ENCODE results near the gene IL18RAP.

IL18RAP gene, protein sequence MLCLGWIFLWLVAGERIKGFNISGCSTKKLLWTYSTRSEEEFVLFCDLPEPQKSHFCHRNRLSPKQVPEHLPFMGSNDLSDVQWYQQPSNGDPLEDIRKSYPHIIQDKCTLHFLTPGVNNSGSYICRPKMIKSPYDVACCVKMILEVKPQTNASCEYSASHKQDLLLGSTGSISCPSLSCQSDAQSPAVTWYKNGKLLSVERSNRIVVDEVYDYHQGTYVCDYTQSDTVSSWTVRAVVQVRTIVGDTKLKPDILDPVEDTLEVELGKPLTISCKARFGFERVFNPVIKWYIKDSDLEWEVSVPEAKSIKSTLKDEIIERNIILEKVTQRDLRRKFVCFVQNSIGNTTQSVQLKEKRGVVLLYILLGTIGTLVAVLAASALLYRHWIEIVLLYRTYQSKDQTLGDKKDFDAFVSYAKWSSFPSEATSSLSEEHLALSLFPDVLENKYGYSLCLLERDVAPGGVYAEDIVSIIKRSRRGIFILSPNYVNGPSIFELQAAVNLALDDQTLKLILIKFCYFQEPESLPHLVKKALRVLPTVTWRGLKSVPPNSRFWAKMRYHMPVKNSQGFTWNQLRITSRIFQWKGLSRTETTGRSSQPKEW

DNA sequence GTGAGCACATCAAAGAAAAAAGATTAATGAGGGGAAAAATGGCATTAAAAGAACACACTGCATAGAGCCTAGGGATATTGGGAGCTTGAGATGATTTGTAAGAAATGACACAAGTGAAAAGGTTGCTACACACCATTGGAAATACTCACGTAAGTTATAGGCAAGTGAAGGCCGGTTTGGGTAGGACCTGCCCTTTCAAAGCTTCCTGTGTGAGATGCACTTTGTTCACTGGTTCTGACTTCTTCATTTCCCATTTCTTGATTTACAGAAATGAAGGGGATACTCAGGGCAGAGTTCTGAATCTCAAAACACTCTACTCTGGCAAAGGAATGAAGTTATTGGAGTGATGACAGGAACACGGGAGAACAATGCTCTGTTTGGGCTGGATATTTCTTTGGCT is at the start of gene IL18RAP:
IL18RAP (plus strand) TSS at position 251 of the 400 bp plus-strand sequence; CDS start at position 369, 118 bp downstream.
- DNase-seq = no peak

DNA sequence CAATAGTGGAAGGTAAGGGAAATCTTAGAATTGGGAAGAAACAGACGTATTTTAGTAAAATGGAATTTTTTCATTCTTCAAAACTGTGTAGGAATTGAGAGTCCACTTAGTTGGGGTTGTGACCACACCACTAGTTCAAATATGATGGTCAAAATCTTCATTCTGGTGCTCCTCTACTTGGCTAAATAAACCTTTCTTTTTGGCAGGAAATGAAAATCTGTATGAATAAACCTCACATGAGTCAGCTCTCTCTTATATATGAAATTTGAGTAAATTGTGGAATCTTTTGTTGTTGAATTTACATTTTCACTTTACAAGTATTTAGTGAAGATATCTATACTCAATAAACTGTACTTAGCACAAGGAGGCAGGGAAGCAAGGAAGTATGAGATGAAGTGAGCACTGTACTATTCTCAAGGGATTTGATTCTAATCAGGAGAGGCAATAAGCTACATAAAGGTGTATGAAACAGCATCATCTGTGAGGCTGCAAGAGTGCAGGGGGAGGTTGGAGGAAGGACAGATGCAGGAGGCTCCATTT is 46.8 kb upstream of the IL18RAP start:
- no peak for DNase-seq

DNA sequence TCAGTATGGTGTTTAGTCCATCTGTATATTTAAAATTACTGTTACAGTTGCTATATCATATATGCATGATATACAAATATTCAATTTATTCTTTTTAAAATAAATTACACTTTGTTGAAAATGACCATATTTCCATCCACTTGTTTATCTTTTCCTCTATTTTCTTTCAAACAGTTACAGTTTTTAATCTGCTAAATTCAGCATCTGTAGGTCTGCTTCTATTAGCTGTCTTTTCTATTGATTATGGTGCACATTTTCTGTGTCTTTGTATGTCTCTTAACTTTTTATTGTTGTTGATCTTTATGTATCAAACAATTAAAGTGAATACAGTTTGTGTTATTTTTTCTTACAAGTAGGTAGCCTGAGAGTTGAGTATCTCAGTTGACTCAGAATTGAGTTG is 39.2 kb upstream of the IL18RAP start:
- DNase-seq = no peak

DNA sequence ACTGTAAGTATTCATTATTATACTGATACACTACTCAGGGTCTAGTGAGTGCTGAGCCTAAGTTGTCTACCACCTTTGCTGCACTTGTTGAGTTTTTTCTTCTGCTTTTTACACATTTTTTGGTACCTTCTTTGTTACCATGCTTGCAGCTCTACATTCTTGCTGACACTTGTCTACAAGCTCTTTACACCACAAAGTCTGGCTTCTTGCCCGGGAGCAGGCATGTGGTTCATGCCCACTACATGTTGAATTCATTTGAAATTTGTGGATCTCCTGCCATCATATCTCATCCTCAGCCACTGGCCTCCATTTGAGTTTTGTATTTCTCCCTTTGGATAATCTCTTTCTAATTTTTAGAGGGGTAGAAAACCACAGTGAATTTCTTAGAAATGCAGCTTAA is 37.4 kb upstream of the IL18RAP start:
- DNase-seq = no peak

DNA sequence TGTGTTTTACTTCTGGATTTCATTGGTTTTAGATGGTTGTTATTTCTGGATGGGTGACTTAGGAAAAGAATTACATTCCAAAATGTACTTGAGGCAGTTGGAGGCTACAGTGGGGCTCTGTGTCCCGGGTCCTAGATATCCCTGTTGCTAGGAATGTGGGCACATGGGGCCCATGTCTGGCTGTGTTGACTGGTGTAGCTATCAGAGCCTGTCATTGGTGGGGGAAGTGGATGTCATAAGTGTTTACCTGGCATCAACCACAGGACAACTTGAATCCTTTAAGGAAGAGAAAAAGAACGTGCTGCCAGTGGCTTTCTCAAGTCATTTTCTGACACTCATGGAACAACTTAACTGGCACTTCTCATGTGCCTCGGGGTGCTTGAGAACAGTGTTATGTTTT is 37.0 kb upstream of the IL18RAP start:
- no peak for DNase-seq

DNA sequence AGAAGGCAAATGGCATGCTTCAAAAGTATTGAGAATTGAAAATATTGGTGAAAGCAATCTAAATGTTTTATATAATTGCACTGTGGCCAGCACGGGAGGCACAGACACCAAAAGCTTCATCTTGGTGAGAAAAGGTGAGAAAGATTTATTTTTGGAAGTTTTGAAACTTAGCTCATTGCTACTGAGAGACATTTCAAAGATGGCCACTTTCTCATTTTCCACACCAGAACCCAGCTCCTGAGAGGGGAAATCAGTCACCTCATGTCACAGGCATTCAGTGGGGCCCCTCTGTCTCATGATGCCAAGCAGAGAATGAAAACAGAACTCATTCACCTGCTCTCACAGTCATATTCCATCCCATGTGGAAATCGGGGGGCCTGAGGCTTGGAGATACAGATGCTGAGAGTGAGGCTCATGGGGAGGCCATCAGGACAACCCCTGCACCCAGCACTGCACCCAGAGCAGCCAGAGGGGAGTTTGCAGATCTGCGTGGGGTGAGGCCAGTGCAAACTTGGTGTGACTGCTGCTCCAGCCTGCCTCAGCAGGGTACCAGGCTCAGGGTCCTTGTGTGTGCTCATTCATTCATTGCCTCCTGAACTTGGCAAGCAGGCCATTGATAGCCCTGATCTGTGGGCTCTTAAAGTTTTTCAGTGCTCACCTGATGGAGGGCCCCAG is 36.0 kb upstream of the IL18RAP start:
- no peak for DNase-seq

DNA sequence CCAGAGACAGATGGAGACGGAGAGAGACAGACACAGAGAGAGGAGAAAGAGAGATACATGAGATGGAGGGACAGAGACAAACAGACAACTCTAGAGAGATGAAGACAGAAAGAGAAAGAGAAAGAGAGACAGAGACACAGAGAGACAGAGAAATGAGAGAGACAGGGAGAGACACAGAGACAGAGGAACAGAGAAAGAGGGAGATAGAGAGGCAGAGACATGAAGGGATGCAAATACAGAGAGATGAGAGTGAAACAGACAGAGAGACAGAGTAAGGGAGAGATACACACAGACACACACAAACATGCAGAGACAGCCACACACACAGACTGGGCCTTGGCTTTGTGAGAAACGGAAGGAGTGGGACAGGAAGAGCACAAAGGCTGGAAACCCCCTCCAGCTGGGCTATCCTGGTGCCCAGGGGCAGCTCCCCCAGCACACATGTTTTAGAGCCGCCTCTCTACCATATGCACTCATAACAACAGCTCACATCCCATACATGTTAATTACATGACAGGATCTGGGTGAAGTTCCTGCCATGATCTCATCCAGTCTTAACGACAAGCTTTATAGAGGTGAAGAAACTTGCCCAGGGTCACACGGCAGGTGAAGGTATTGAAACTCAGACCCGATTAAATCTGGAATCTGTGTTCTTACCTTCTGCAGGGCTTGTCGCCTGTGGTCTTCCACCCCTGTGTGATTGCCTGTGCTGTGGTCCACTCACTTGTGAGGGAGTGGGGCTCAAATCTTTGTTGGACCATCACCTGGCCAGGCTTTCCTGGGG is 35.0 kb upstream of the IL18RAP start:
- DNase-seq = no peak

DNA sequence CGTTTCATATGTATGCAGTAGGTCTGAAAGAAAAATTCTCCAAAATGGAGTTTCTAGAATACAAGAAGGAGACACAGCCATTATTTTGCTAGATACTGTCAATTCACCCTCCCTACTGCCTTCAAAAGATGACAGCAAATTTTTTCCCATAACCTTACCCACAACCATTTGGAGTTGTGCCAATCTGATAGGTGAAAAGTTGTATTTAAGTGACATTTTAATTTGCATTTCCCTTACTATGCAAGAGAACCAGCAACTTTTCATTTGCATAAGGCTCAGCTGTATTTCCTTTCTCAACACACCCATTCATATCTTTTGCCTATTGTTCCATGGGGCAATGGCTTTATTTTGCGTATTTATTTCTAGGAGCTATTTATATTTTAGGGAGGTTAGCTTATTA is 31.4 kb upstream of the IL18RAP start:
- peak; percentile 95 to 97 for DNase-seq

DNA sequence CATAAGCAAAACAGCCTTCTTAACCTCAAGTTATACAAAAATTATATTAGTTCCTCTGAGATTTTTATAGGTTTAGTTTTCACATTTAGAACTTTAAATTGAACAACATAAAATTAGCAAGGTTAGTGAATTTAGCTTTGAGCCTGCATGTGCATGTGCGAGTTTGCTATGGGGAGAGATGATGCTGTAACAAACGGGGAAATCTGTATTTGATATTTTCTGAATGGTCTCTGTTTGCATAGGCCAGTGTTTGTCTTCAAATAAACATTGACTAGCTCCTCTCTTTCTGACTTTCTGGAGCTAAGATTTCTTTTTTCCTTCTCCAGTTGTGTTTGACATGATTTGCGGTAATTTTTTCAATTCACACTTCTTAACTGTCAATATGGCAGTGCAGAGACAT is 30.9 kb upstream of the IL18RAP start:
- peak in 1 of 2 experiments; percentile 17 for DNase-seq

DNA sequence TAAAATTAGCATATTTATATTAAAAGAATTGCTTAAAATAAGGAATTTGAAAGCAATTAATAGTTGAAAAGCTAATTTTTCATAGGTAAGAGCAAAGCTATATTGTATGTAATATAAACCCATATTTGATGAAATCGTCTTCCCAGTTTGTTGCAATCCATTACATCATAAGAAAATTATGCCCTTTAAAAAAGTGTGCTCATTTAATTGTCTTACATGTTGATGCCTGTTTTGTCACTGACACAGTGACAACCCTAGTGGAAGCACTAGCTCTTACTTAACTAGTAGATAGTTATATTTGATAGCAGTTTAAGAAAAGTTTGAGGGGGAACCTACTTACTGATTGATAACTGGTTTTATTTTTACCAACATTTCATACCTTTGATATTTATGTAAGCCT is 30.0 kb upstream of the IL18RAP start:
- no peak for DNase-seq

DNA sequence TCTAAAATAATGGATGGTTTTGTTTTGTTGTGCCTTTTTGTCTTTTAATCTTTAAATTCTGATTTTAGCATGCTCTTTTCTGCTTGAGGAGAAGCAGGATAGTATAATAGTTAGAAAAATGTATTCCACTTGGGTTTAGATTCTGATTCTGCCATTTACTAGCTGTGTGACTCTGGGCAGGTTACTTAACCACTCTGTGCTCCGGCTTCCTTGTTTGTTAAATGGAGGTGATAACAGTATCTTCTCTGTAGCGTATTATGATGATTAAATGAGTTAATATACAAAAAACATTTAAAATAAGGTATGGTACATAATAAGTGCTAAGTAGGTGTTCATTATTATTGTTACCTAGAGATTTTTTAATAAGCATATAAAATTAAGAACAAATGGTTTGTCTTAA is 26.9 kb upstream of the IL18RAP start:
- DNase-seq = no peak

DNA sequence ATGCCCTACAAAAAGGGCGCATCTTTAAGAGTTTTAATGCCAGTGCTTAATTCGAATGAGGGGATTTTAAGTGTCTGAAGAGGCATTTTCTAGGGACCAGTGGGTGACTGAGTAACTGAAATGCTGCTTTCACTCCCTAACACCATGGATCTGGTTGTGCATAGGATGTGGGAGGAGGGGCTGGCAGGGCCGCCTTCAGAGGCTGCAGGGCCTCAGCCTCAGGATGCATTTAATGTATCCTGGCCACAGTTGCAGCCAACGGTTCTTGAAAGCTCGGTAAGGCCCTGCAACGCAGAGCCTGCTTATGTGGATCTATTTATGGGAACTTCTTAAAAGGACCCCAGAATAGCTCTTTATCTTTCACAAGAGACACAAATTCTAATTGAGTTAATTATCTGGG is 25.8 kb upstream of the IL18RAP start:
- no peak for DNase-seq

DNA sequence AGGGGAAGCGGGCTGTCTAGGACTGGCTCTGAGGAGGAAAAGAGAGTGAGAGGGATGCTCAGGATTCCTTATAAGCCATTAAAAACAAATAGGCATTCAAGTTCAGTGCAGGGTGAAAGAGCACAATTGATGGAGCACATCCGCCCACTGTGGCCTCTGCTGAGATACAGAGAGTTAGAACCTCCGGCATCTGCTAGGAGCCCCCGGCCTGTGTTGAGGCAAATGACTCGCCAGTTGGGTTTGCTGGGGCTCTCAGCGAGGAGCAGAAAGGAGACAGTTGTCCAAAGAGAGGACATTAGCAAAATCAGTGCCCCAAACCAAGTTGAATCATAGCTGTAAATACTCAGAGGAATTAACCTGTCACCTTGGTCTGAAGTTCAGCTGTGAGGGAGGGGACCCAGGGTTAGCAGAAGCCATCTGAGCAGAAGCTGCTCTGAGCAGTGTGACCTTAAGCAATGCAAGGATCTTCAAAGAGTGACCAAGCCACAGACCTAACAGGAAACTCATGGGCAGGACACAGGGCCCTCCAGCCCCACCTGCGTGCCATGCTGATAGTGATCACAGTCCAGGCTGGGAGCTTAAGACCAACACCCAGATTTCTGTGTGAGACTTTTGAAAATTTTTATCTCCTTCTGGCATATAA is 23.3 kb upstream of the IL18RAP start:
- no peak for DNase-seq

DNA sequence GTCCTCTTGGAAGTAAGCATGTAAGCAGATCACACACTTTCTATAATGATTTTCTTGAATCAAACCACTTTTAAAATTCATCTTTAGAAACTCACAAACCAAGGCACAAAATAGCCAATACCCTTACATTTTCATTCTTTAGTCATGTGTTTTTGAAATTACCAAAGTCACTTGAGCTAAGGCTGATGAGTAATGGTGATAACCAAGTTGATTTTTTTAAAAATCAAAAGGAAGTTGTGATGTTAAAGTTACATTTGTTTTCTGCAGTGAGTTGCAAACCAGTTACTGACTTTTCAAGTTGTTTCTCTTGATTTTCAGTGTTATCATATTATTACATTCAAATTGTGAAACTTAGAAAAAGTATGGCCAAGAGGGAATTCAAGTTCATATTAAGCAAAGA is 21.5 kb upstream of the IL18RAP start:
- DNase-seq = no peak

DNA sequence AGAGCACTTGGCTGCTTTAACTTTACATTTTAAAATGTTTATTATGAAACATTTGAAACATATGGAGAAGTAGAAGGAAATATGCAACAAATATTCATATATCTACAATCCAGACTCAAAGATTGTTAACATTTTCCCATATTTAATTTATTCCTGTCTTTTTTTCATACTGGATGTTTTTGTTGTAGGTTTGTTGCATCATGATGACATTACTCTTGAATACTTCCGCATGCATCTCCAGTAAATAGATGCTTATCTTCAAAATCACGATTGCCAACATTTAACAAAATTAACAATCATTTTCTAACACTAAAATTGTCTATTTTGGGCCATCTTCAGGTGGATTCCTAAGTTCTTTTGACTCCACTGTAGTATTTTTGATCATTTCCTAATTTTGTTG is 21.1 kb upstream of the IL18RAP start:
- no peak for DNase-seq

DNA sequence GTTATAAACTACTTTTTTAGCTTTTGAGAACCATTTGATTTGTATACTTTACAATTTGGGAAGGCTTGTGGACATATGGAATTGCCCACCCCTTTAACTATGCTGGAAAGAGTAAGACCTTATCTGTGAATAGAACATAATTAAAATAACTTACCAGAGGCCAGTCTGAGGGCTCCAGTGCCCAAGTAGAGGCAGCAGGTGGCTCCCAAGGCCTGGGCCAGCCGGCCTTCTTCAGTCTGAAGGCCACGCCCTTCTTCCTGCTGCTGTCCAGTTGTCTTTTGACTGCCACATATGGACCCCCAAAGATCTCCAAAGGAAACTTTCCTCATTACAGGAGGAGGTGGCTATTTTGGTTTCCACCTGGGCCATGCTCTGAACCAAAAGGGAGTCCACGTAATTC is 12.0 kb upstream of the IL18RAP start:
- no peak for DNase-seq

DNA sequence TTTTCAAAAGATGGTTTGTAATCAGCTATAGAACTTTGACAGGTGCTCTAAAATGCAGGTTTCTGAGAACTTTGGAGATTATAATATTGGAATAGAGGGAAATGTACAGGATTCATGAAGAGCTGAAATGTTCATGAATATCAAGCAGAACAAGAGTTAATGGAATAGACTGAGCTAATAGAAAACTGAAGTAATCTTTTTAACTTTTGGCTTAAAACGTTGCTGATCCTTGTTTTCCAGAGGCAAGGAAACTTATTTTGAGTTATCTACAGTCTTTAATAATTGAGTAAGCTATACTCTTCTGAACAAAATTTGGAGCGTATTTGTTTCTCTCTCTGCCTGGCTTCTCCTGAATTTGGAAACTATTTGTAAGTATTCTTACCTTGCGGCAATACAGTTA is 10.8 kb upstream of the IL18RAP start:
- DNase-seq = no peak

DNA sequence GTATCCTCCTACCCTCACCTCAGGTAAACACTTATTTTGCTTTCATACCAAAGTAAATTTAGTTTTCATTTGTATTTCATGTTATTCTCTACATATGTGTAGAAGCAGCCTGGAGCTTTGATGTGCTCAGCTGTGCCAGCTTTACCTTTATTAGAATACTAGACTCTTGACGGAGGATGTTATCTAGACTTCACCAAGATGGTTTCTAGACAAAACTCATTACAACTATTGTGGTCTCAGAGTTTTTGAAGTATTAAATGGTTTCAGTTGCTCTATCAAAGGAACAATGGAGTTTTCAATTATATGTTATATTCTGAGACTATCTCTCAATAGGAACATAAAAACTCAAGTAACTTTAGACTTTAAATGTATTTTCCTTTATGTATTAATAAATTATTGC is 5.0 kb upstream of the IL18RAP start:
- no peak for DNase-seq

DNA sequence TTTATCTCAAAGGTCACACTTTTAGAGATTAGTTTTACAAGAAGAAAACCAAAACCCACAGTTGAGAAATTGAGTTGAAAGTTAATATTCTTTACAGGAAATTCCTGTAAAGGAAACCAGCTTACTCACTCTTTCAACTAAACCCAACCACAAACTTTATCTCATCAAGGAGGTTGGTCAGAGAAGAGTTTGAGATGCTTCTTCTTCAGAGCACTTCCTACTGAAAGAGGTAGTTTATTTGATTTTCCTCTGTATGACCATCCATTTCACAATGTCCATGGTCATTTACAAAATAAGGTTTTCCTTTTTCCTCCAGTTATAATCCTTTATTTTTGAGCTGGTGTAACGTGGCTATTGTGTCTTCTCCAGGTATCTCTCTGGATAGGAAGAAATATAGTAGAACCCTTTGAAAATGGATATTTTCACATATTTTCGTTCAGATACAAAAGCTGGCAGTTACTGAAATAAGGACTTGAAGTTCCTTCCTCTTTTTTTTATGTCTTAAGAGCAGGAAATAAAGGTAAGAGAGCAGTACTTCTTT is 4.5 kb upstream of the IL18RAP start:
- DNase-seq = no peak

DNA sequence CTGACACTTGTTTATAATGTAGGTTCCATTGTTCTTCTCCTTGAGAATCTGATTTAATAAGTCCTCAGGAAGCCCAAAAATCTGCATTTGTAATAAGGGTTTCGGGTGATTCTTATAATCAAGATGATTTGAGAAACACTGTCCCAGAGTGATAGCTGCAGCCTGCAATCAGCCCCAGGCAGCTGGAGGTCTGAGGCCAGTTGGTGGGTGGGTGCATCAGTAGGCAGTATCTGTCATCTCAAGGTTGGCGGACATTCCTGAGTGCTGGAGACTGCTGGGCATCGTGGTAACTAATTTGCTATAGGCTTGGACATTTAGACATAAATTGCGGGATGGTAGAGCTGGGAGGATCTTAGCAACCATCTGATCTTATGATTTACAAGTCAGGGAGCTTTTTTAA is 2.7 kb upstream of the IL18RAP start:
- no peak for DNase-seq

DNA sequence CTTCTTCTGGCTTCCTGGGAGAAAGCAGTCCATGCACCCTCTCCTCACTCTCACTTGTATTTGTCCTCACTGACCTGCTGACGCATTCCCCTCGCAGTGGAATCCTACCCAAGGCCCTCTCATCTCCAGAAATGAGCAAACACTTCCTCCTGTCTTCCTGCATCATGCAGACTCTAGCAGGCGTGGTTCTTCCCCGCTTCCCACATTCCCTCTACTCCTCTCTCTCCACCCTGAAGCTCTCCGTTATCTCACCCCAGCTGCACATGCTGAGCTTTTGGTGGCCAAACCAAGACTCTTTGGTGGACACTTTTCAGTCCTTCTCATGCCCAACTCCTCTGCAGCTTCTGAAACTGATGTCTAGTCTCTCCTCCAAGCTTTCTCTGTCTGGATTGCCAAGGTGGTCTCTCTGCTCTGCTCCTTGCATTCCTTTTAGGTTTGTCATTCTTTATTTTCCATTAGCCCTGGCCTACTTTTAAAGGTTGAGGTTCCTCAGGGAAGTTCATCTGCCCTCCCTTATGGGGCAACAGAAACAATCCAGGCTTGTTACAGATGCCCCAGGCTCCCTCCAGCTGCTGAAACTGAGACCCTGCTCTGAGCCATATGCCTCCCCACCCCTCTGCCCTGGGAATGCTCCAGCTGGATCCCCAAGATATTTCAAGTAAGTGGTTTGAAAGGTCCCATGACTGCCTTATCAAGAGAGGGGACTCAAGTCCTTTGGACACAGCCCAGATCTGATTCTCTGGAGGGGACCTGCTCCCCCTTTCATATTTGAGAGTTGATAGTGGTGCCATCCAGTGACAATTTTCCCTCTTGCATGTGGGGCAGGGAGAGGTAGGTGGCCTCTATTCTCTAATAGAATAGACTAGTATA is 835 bp upstream of the IL18RAP start:
- DNase-seq = no peak
